Left lung (tissue), 10 donors: ENCODE results near the gene ARHGEF28. TPM values are rescaled to one million over a fixed set of nuclear protein-coding genes. Genes with fewer than 3 reads are reported as not detected.
A peak's percentile ranks its signal among the peaks of the same experiment; 100 is the strongest.

Experiments
- ATAC-seq: fragments of 200-7000 bp; cut with Tn5 transposase; one replicate; pipeline ENCODE4 v1.9.1; 2020; ENCODE audit warnings: moderate library complexity
- DNase-seq, 4 donors: peaks; one replicate each; pipeline ENCODE4 v3.0.0-alpha.2; 2013 to 2020
- H3K27ac ChIP-seq, 2 donors: fragments of 200-600 bp; sonication (generic) in 1 of 2; one replicate each; pipeline versions ENCODE4 v1.5.0 to v1.8.0; 2020 to 2021
- H3K27me3 ChIP-seq, 2 donors: fragments of 200-600 bp; sonication (generic) in 1 of 2; one replicate each; pipeline versions ENCODE4 v1.5.0 to v1.8.0; 2020 to 2021
- H3K36me3 ChIP-seq, 2 donors: fragments of 200-600 bp; sonication (generic) in 1 of 2; one replicate each; pipeline versions ENCODE4 v1.5.0 to v1.8.0; 2020 to 2021
- H3K4me1 ChIP-seq, 2 donors: fragments of 200-600 bp; one replicate each; pipeline ENCODE4 v1.8.0; 2021
- H3K4me3 ChIP-seq, 2 donors: fragments of 200-600 bp; sonication (generic) in 1 of 2; one replicate each; pipeline versions ENCODE4 v1.5.0 to v1.8.0; 2020 to 2021; ENCODE audit warnings: mild to moderate bottlenecking in 1 of 2
- H3K9me3 ChIP-seq, 2 donors: fragments of 200-600 bp; sonication (generic) in 1 of 2; one replicate each; pipeline versions ENCODE4 v1.5.0 to v1.8.0; 2020 to 2021
- CTCF ChIP-seq, 2 donors: fragments of 200-600 bp; sonication (generic) in 1 of 2; IDR thresholded peaks; one replicate each; pipeline versions ENCODE4 v1.5.0 to v1.8.0; 2021; ENCODE audit warnings: antibody characterized with exemption in 2 of 2
- intact Hi-C, 2 donors: fragments of 100-400 bp; cut with DNase I; formaldehyde crosslinking; loops; one replicate each; pipeline versions ENCODE4 v1.11.2 to v1.14.2; 2022
- polyA plus RNA-seq, 6 donors: library from polyadenylated mRNA; unstranded; fragments of 120-200 nt; gene quantifications; one replicate each; pipeline ENCODE4 v1.2.1, GENCODE V29; 2013; ENCODE audit not compliant: insufficient read length in 6 of 6
- total RNA-seq, 2 donors: library from RNA; stranded (reverse); fragmentation: NEBNext Ultra II Directional; extraction: Animal tissue kit (Norgen Biotek cat#: 25700); gene quantifications; one replicate each; pipeline ENCODE4 v1.2.1, GENCODE V29; 2021
- donor health status: DM: no; HTN: yes; CAD: no.
- donor health status: DM: no; HTN: no; CAD: no.

ARHGEF28 gene
- total and polyA plus RNA-seq, 8 donors = 8.4 to 16.4 (median 10.3) TPM

DNA sequence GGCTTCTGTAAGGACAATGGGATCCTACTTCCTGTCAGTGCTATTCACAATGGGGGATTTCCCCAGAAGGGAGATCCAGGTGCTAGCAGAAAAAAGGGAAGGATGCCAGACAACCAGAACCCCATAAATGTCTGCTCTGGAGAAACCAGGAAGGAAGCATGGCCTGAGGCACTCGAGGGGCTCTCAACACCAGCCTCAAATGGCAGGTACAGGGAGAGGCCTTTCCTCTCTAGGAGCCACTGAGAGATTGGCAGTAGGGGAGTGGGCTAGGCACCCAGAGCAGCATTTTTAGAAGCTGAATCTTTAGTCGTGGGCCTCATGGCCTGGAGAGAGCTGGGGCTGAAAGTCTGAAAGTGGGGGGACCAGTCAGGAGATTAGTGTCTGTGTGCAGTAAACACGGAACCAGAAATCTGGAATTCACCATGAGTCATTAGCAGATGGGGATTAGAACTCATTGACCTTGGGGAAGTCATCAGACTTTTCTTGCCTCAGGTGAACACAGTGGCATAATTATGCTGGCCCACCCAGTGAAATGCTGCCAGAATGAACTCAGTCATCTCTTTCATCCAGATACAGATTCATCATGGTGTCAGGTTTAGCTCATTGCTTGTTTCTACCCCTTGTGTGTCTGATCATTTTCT, 28.3 kb downstream of the ARHGEF28 start:
- ATAC-seq (no peak), DNase-seq (no peak)
- intact Hi-C loops = no loop called here
- no peak for TF ChIP-seq CTCF (IDR thresholded peaks at IDR 0.05)
- Histone ChIP-seq H3K36me3 (no peaks in the 10 kb centered on the region), H3K27ac (no peak overlapping the region), H3K4me3 (no peak overlapping the region), H3K27me3 (no peaks in the 10 kb centered on the region), H3K9me3 (no peaks in the 10 kb centered on the region), H3K4me1 (no peaks in the 10 kb centered on the region)

DNA sequence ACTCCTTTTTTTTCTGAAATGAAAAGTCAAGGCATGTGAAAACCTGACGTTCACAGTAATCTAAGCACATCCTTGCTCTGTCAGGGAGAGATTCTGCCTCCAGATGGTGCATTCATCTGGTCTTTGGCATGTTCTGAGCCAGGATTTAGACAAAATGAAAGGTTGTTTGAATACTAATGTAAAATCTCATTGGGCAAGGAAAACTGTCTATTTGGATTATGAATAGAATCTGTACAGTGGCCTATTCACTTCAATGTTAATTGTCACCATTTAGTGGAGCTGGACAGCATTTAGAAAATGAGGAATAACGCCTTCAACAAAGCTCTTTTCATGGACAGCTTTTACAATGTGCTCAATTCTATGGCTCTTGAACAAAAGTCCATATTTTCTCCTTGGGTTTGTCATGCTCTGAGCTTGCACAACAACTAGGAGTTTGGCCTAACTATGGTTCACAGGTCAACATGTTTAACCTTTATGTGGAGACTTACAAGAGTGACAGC, 28.9 kb downstream of the ARHGEF28 start:
- intact Hi-C loops = no loop called here
- H3K27me3 ChIP-seq = no peaks in the 10 kb centered on the region
- H3K36me3 ChIP-seq = no peaks in the 10 kb centered on the region
- no peaks in the 10 kb centered on the region for H3K4me1 ChIP-seq
- no peak overlapping the region for H3K27ac ChIP-seq
- no peak for DNase-seq
- no peak for ATAC-seq
- TF ChIP-seq CTCF (IDR thresholded peaks at IDR 0.05) = no peak
- H3K9me3 ChIP-seq = no peaks in the 10 kb centered on the region
- H3K4me3 ChIP-seq = no peak overlapping the region

- Histone ChIP-seq H3K4me3 (no peak overlapping the region), H3K27me3 (no peaks in the 10 kb centered on the region), H3K36me3 (no peaks in the 10 kb centered on the region), H3K9me3 (no peaks in the 10 kb centered on the region), H3K27ac (no peak overlapping the region), H3K4me1 (no peaks in the 10 kb centered on the region)
- DNase-seq = no peak
- intact Hi-C loops = no loop called here
- ATAC-seq = no peak
- TF ChIP-seq CTCF (IDR thresholded peaks at IDR 0.05) = no peak
These were observed 29.6 kb downstream of the ARHGEF28 start for GRCh38 chr5:73655521-73656160.

- TF ChIP-seq CTCF (IDR thresholded peaks at IDR 0.05) = no peak
- no peaks in the 10 kb centered on the region for H3K9me3 ChIP-seq
- DNase-seq (no peak), ATAC-seq (no peak)
- H3K36me3 ChIP-seq = no peaks in the 10 kb centered on the region
- intact Hi-C loops = no loop called here
- peaks cover 0 to 13% of the 10 kb centered on the region in 2 donors for H3K4me1 ChIP-seq
- H3K4me3 ChIP-seq = no peak overlapping the region
- no peak overlapping the region for H3K27ac ChIP-seq
- H3K27me3 ChIP-seq = no peaks in the 10 kb centered on the region
These were observed 35.8 kb downstream of the ARHGEF28 start for GRCh38 chr5:73661753-73662152.

- intact Hi-C loops = no loop called here
- Histone ChIP-seq H3K27ac (no peak overlapping the region), H3K9me3 (no peaks in the 10 kb centered on the region), H3K4me1 (peaks cover 0 to 13% of the 10 kb centered on the region in 2 donors), H3K27me3 (no peaks in the 10 kb centered on the region), H3K4me3 (no peak overlapping the region), H3K36me3 (no peaks in the 10 kb centered on the region)
- no peak for DNase-seq
- ATAC-seq = peak; percentile 84
- TF ChIP-seq CTCF (IDR thresholded peaks at IDR 0.05) = no peak
These were observed 37.3 kb downstream of the ARHGEF28 start for GRCh38 chr5:73663161-73663859.
